ENCODE results near the gene KRT74.

DNA sequence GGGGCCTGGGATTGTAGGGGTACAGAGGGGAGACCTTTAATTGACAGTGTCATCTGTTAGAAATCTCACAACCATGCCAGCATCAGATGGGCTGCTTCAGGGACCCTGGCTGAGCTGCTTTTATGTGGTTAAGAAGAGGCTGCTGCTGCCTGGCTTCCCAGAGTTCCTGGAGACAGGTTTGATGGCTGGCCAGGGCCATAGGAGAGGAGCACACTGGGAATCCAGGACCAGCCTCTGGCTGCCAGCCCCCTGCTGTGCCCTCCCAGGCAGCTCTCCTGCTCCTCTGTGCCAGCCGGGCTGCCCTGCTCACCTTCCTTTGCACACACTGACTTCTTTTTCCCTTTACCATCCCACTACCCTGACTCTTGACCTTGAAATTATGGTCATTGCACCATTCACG is 45.2 kb upstream of the KRT74 start:
- TF ChIP-seq EZH2 (IDR thresholded peaks at IDR 0.05; ENCODE audit: low read length, unreplicated experiment) (no peak), EZH2phosphoT487 (IDR thresholded peaks at IDR 0.05; ENCODE audit: borderline replicate concordance, low read length) (no peak)
- TF ChIP-seq, protein P1, sequence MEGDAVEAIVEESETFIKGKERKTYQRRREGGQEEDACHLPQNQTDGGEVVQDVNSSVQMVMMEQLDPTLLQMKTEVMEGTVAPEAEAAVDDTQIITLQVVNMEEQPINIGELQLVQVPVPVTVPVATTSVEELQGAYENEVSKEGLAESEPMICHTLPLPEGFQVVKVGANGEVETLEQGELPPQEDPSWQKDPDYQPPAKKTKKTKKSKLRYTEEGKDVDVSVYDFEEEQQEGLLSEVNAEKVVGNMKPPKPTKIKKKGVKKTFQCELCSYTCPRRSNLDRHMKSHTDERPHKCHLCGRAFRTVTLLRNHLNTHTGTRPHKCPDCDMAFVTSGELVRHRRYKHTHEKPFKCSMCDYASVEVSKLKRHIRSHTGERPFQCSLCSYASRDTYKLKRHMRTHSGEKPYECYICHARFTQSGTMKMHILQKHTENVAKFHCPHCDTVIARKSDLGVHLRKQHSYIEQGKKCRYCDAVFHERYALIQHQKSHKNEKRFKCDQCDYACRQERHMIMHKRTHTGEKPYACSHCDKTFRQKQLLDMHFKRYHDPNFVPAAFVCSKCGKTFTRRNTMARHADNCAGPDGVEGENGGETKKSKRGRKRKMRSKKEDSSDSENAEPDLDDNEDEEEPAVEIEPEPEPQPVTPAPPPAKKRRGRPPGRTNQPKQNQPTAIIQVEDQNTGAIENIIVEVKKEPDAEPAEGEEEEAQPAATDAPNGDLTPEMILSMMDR (conservative IDR thresholded peaks at IDR 0.05; ENCODE audit: low read depth, low read length): no peak

All from PC-3 (cell line).